Spleen (tissue), 7 donors: Measurements from ENCODE around the gene ABCC5.

Source experiments
- POLR2A ChIP-seq, 3 donors: fragments of 450-650 bp; IDR thresholded peaks; one replicate each; pipeline ENCODE4 v1.5.1; 2017; ENCODE audit warnings: antibody characterized with exemption in 3 of 3, mild to moderate bottlenecking in 1 of 3
- POLR2AphosphoS5 ChIP-seq, 3 donors: sonication (generic); formaldehyde crosslinking; IDR thresholded peaks; one replicate each; pipeline ENCODE4 v1.5.1; 2017; ENCODE audit warnings: antibody characterized with exemption in 3 of 3
- TF ChIP-seq, protein P1 (sequence below), 11 experiments: fragments of 200-600 bp in 7 of 11; fragments of 450-650 bp in 4 of 11; sonication (generic) in 4 of 11; IDR thresholded peaks in 8 of 11; conservative IDR thresholded peaks in 3 of 11; 1 replicate in 7 of 11; 2 replicates in 4 of 11; pipeline versions ENCODE4 v1.4.0 to v1.8.0; 2016 to 2021; ENCODE audit warnings: antibody characterized with exemption in 11 of 11, inconsistent platforms in 4 of 11, mild to moderate bottlenecking in 1 of 11
- donor health status: DM: no; HTN: no; CAD: no; lungs with moderate emphysema.
- donor health status: DM: no; HTN: no; CAD: no.
- donor health status: DM: no; HTN: no; CAD: no.

DNA sequence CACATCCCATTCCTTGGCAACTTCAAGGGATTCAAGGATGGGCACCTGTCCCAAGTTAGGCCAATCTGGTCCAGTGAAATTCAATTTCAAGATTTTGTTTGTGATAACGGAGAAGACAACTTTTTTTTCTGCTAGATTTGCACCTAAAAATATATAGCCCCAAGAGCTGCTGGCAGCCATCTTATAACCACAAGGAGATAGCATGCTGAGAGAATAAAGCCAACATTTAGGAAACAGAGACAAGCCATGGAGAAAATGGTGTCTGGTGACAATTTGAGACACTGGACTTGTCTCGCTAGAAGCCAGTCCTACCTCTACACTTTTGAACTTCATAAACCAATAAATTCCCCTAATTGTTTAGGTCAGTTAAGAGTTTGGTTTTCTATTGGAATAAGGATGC is 138.4 kb downstream of the ABCC5 start:
- TF ChIP-seq, protein P1, sequence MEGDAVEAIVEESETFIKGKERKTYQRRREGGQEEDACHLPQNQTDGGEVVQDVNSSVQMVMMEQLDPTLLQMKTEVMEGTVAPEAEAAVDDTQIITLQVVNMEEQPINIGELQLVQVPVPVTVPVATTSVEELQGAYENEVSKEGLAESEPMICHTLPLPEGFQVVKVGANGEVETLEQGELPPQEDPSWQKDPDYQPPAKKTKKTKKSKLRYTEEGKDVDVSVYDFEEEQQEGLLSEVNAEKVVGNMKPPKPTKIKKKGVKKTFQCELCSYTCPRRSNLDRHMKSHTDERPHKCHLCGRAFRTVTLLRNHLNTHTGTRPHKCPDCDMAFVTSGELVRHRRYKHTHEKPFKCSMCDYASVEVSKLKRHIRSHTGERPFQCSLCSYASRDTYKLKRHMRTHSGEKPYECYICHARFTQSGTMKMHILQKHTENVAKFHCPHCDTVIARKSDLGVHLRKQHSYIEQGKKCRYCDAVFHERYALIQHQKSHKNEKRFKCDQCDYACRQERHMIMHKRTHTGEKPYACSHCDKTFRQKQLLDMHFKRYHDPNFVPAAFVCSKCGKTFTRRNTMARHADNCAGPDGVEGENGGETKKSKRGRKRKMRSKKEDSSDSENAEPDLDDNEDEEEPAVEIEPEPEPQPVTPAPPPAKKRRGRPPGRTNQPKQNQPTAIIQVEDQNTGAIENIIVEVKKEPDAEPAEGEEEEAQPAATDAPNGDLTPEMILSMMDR (IDR thresholded peaks at IDR 0.05 in 8 of 11, conservative IDR thresholded peaks at IDR 0.05 in 3 of 11), result no peak
- TF ChIP-seq POLR2A (IDR thresholded peaks at IDR 0.05) (no peak), POLR2AphosphoS5 (IDR thresholded peaks at IDR 0.05) (no peak)
